ENCODE measurements around the gene SASH1.
"Not testable (repeated sequence)": the region's sequence is repeated elsewhere in the genome, so short reads cannot be mapped to it uniquely, and the experiment has no call there.

The SASH1 gene

GRCh38 chr6:148564494-148565035 is 221.9 kb downstream of the SASH1 start:
- DNase-seq, result no peak

DNA sequence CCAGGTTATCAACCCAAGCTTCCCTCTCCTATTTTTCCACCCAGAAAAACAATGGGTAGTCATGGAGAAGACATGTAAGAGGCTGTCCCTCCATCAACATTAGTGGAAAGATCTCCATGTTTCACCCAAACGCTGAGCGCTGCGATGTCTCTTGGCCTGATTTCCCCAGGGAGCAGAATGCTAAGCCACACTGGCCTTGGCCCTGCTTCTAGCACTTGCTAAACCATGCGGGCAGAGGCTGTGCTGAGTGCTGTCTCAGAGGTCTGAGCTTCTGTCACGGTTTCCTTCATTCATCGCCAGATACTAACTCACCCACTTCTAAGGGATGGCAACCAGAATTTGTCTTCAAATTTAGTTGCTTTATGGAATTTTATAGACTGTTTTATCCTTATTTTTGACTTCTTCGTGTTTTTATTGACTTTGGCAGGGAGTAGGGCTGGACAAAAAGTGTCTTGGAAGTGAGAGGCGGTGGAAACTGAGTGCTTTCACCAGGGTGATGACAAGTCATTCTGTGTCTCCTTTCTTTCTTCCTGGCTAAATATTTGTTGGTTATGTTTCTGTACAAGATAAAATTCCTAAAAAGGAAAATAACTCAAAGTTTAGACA is 222.8 kb downstream of the SASH1 start:
- DNase-seq, result no peak

- DNase-seq, result no peak
These were observed 223.5 kb downstream of the SASH1 start for GRCh38 chr6:148565930-148566663.

- no peak for DNase-seq
These were observed 224.2 kb downstream of the SASH1 start for GRCh38 chr6:148566664-148567350.

DNA sequence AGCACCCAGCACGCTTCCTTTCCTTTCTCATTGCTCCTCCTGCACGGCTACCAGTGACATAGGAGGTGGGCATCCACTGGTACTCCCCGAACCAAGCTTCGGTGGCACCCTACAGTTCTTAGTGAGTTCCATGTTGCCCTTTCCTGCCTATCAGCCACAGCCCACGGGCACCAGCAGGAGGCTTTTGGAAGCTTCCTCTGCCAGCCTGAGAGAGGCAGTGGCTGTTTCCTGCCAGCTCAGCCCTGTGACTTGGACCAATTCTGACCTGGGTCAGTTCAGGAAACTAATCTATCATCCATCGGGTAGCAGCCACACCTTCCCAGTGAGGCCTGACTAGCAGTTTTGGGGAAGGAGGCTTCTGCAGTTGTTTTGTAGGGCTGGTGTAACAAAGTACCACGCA is 227.8 kb downstream of the SASH1 start:
- no peak for DNase-seq

DNA sequence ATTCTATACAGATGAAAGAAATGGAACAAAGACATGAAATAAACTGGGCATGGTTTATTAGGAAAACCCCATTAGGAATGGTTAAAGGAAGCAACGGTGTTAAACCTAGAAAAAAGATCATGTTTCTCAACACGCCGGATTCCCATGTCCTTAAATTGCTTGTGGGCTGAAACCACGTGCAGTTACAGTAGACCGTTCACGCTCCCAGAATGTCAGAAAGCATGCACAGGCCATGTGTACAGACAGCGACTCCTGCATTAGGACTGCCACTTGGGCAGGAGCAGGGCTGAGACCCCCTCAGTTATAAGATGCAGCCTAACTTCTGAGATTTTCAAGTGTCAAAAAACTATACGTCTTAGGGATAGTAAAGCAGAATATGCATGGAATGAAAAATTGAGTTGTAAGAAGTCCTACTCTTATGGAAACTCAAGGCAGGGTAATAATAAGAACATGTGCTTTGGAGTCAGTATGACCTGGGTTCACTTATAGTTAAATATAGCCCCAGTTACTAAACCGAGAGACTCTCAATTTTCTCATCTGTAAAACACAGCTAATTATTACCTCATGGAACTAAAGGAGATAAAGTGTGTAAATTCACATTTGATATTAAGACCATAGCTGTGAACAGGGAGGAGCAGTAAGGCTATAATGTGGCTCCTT is 230.2 kb downstream of the SASH1 start:
- DNase-seq, result no peak

GRCh38 chr6:148573922-148574321 is 231.3 kb downstream of the SASH1 start:
- DNase-seq, result no peak

GRCh38 chr6:148577687-148578488 is 235.2 kb downstream of the SASH1 start:
- peak in 1 of 2 experiments; percentile 31 for DNase-seq

DNA sequence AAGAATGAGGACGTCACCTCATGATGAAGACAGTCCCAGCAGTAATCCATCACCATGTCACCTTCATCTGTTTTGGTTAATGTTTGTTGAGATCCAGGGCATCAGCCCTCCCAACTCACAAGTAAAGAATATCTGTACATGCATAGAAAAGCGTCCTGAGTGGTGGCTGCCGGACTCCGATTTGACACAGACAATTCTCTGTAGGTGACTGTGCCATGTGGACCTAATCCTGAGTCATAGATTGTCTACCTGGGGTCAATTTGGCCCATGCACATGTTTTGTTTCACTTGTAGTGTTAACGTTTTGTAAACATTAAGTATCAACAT is 235.8 kb downstream of the SASH1 start:
- no peak for DNase-seq

- DNase-seq, result no peak
These were observed 236.4 kb downstream of the SASH1 start for GRCh38 chr6:148578837-148579565.

GRCh38 chr6:148580442-148580841 is 237.8 kb downstream of the SASH1 start:
- DNase-seq, result no peak

DNA sequence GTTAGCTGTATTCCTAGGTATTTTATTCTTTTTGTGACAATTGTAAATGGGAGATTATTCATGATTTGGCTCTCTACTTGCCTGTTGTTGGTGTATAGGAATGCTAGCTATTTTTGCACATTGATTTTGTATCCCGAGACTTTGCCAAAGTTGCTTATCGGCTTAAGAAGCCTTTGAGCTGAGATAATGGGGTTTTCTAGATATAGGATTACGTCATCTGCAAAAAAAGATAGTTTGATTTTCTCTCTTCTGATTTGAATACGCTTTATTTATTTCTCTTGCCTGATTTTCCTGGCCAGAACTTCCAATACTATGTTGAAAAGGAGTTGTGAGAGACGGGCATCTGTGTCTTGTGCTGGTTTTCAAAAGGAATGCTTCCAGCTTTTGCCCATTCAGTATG is 241.0 kb downstream of the SASH1 start:
- no peak for DNase-seq

DNA sequence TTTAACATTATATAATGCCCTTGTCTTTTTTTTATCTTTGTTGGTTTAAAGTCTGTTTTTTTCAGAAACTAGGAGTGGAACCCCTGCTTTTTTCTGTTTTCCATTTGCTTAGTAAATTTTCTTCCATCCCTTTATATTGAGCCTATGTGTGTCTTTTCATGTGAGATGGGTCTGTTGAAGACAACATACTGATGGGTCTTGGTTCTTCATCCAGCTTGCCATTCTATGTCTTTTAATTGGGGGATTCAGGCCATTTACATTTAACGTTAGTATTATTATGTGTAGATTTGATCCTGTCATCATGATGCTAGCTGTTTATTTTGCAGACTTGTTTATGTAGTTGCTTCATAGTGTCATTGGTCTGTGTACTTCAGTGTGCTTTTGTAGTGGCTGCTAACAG is 243.0 kb downstream of the SASH1 start:
- DNase-seq, result not testable (repeated sequence)

GRCh38 chr6:148590883-148591282 is 248.2 kb downstream of the SASH1 start:
- DNase-seq, result no peak

DNA sequence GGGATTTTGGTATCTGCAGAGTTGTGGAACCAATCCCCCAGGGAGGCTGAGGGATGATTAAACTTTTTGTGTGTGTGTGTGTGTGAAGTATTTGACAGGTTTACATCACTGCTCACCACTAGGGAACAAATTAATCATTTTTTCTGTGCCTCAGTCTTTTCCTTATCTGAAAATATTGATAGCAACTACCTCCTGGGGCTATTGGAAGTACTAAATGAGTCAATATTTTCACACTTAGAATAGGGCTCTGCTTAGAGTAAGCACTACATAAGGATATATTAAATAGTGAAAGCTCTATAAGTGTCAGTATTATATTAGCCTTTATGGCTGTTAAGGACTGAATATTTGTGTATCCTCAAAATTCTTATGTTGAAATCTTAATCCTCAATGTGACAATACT is 249.0 kb downstream of the SASH1 start:
- no peak for DNase-seq

- DNase-seq, result no peak
These were observed 250.6 kb downstream of the SASH1 start for GRCh38 chr6:148593130-148593812.

DNA sequence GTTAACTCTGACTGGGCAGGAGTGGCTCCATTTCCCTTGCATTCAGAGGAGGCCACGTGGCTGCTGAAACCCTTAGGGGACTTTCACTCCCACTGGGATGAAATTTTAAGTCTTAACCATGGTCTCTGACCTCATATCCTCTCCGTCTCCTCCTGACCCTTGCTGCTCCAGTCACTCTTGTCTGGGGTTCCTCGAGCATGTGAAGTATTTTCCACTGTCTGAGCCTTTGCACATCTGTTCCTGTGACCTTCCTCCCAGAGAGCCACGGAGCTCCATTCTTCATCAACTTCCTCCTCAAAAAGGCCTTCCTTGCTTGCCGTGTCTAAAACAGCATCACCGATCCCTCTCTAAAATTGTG is 251.2 kb downstream of the SASH1 start:
- DNase-seq, result no peak

DNA sequence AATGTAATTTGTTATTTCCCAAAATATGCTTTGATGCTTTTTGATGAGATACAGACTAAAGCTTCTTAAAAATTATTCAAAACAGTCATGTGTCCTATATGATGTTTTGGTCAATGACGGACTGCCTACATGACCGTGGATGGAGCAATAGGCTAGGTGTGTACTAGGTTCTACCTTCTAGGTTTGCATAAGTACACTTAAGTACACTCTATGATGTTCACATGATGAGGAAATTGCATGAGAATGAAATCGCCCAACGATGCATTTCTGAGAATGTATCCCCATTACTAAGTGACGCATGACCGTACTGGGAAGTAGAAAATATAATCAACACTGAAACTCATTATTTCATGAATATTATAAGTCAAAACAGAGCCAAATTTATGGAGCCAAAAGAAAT is 252.9 kb downstream of the SASH1 start:
- no peak for DNase-seq

- no peak for DNase-seq
These were observed 254.3 kb downstream of the SASH1 start for GRCh38 chr6:148596891-148597455.

GRCh38 chr6:148598724-148599123 is 256.1 kb downstream of the SASH1 start:
- DNase-seq, result no peak

GRCh38 chr6:148599967-148600426 is 257.4 kb downstream of the SASH1 start:
- DNase-seq, result no peak

Data from NCI-H446 (cell line).